GM19043 (cell line): Measurements from ENCODE around the gene KRTAP5-2.
"Not testable (repeated sequence)": the region's sequence is repeated elsewhere in the genome, so short reads cannot be mapped to it uniquely, and the experiment has no call there.

Source experiments
- ATAC-seq: cut with Tn5 transposase; IDR thresholded peaks from one replicate; pipeline ENCODE4 v1.9.1; 2021; ENCODE audit warnings: low read depth; ENCODE audit not compliant: unreplicated experiment

The KRTAP5-2 gene, protein sequence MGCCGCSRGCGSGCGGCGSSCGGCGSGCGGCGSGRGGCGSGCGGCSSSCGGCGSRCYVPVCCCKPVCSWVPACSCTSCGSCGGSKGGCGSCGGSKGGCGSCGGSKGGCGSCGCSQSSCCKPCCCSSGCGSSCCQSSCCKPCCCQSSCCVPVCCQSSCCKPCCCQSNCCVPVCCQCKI

DNA sequence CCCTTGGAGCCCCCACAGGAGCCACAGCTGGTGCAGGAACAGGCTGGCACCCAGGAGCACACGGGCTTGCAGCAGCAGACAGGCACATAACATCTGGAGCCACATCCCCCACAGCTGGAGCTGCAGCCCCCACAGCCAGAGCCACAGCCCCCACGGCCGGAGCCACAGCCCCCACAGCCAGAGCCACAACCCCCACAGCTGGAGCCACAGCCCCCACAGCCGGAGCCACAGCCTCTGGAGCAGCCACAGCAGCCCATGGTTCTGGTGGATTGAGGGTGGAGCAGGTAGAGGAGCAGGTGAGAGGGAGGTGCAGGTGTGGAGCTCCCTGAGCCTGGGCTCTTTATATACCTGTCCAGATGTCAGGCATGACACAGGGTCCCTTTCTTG is at the start of gene KRTAP5-2:
TSS of gene KRTAP5-2 (minus strand) at position 301 of the 387 bp plus-strand sequence. CDS start at position 257, 44 bp downstream.
- ATAC-seq: no peak

DNA sequence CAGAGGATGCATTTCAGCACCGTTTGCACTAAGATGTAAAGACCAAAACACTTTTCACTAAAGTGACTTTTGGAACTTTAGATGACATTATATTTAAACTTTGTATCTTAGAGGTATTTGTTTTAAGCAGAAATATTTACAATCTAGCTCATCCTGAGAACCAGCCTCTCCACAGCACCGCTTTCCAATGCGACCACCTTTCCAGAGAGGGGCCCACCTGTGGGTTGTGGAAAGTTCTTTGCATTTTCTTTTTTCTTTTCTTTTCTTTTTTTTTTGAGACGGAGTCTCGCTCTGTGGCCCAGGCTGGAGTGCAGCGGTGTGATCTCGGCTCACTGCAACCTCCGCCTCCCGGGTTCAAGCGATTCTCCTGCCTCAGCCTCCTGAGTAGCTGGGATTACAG is 48.4 kb upstream of the KRTAP5-2 start:
- ATAC-seq: not testable (repeated sequence)

DNA sequence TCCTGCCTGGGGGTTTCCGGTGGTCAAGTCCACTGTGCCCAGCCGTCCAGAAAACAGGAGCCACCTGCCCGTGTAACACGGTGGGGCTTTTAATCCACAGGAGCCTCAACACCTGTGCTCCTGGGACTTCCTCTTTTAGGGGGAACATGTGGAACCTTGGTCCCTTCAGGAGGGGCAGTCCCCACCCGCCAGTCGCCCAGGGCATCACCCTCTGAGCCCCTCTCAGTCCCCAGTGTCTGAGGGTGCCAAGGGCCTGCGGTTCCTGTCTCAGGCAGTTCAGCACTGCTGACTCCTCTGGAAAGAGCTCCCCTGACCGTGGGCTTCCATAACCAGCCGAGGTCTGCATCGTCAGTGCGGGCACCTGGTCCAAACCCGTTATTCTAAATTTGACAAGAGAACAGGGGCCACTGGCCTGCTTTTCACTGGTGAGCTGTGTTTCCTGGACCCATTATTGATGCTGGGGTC is 47.3 kb upstream of the KRTAP5-2 start:
- ATAC-seq: no peak

DNA sequence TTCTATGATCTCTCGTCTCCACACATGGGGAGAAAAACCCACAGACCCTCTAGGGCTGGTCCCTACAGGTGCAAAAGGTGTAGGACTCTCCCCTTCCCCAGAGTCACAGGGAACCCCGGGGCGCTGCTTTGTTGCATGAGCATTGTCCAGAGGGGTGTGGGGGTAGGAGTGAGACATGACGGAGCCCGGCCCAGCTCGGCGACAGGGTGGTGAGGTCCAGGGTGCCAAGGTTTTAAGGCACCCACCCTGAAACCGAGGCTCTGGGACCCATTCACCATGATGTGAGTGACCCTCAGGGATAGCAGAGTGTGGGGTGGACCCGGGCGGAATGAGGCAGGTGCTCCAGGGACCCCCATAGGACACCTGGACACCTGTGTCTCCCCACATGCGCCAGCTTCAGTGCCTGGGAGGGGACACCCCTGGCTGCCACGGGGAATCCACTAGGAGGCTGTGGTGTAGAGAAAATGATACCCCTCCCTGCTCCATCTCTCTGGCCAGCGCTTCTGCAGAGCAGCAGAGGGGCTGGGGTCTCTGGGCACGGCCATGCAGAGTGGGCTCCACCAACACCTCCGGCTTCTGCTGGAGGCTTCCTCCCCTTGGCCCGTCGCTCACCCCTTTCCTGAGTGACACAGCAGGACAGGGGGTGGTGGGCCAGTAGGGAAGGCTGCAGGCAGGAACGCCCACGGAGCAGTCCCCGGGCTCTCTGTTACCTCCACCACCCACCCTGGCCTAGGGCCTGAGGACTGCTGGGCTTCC is 46.7 kb upstream of the KRTAP5-2 start:
- no peak for ATAC-seq

DNA sequence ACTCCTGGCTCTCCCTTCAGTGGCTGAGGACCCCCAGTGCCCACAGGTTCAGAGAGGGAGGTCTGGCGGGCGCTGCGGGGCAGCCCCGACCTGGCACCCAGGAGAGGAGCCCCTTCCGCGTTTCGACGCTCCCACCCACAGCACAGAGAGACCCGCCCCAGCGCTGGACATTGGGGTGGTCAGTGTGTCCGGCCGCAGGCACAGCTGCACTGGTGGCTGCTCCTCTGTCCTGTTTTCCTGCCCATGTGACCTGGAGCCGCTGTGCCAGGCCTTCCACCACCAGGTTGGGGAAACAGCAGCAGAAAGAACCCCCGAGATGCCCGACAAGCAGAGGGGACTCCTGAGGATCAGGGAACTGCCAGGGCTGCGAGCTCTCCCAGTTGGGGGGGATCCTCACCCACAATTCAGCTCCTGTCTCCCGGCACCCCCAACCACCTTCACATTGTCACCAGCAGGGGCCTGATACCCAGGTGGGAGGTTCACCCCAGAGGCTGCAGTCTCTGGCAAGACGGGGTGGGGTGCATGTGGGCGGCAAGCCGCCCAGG is 45.1 kb upstream of the KRTAP5-2 start:
- ATAC-seq: no peak

DNA sequence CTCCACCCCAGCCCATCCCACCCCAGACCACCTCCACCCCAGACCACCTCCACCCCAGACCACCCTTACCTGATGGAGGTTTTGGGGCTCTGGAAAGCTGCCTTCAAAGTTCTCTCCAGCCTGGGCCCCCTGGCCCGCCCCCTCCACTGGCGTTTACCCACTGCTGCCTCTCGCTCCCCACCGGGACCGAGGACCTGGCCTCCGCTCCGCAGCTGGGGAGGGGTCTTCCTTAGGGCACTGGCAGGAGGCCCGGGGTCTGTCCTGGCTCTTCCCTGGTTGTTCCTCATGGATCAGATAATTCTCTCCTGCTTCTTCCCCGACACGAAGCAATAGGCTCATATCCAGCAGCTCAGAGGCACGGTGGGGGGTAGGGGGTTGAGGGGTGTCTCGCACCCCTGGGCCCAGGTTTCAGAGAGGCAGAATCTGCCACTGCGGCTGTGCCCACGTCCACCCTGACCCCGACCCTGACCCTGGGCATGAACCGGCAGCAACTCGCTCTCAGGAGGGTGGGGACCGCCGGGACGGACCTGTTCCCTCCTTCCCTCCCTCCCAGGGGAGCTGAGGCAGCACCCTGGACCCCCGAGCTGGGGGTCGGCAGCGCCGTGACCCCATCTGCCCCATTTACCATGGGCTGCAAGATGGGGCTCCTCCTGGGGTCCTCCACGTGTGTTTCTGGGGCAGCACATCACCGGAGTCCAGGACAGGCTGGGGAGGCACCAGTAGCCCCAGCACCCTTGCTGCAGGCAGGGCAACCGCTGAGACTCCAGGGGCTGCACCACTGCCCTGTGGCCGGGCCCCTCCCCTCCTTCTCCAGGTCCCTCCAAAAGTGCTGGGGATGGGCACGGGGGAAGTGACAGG is 44.4 kb upstream of the KRTAP5-2 start:
- no peak for ATAC-seq

DNA sequence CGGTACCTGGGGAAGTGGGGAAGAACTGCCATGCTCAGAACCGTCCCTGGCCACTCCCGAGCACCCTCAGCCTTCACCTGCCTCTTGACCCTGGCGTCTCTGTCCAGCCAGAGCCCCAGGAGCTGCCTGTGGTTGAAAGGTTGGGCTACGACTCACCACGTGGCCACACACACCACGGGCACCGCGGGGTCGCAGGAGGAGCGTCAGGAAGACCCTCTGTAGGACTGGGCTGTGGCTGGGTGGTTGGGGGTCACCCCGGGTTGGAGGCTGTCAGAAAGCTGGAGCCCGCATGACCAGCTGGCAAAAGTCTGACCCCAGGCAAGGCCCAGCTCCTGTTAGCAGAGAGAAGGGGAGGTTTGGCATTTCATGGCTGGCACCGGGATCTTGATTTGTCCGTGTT is 43.0 kb upstream of the KRTAP5-2 start:
- ATAC-seq: no peak

DNA sequence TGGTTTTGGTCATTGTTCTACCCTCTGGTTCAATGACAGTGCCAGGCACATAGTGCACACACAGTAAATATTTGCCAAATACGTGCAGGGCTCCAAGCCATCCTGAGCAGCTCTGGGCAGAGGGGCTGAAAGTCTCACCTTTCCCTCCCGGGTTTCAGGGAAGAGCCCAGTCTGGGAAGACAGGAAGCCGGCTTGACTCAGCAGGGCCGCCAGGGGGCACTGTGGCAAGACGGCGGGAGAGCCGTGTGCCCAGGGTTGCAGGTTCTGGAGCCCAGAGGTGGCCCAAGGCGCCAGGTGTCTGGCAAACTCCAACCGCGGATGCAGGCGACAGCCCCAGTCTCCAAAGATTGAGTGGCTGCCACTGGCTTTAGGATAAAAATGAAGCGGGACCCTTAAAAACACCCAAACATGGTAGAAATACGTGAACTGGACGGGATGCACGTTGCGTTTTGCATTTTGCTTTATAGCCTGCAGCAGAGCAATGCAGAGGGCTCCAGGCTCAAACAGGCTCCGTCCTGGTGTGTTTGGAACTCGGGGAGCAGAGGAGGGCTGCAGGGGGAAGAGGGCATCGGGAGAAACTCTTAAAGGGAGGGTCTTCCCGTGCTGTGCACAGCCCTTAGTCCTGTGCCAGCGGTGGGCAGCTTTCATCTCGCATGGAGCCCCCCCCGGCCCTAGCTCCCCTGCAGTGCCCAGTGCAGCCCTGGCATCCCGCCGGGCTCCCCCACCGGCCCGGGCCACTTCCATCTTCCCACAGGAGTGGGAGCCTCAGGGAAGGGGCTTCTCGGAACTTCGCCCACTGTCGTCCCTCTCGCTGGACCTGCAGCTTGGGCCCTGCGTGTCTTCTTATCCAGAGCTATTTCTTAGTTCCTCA is 42.2 kb upstream of the KRTAP5-2 start:
- ATAC-seq: no peak

DNA sequence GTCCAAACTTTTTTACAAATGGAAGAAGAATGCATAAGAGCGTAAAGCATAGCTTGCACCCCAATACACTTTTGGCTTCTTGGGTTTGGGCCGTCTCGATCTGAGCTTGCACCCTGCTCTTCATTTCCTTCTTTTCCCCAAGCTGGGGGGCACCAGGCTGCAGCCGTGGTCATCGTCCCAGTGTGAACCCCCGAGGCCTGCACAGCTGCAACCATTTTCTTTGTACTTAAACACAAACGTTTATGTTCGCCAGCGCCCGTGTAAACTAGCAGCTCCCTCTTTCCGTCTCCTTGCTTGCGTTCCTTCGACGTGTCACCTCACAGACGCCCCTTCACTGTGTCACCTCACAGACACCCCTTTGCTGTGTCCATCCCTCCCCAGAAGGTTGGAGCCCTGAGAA is 41.6 kb upstream of the KRTAP5-2 start:
- ATAC-seq: no peak

DNA sequence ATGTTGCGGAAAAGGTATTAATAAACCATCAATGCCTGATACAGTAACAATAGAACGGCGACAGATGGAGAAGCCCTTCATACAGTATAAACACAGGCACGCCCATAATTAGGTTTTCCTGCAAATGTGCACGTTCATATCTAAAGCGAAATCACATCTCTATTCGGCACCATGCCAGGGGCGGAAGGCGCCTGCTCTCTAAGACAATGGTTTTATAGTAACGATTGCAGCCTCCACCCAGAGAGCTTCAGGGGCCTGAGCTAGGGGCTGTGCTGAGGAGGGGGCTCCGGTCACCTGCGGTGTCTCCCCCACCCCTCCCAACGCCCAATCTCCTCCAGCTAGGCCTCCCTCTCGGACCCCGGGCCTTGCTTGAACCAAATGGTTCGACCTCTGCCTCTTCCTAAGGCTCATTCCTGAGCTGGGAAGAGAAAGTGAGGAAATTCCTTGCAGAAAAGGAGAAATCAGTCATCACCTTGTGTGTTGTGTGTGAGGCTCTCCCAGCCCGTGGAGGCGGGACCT is 41.1 kb upstream of the KRTAP5-2 start:
- ATAC-seq: no peak

DNA sequence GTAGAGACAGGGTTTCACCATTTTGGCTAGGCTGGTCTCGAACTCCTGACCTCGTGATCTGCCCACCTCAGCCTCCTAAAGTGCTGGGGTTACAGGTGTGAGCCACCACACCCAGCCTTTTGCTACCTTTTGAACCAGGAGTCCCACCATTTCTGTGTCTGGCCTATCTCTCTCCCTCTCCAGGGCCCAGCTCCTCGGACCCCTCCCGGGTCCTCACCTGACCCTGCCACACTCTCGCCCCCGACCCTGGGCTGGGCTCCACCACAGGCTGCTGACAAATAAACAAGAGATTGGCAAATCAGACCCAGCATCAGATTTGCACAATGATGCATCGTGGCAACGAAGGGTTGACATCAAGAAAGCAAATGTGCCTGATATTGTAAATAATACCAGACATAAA is 40.2 kb upstream of the KRTAP5-2 start:
- no peak for ATAC-seq

DNA sequence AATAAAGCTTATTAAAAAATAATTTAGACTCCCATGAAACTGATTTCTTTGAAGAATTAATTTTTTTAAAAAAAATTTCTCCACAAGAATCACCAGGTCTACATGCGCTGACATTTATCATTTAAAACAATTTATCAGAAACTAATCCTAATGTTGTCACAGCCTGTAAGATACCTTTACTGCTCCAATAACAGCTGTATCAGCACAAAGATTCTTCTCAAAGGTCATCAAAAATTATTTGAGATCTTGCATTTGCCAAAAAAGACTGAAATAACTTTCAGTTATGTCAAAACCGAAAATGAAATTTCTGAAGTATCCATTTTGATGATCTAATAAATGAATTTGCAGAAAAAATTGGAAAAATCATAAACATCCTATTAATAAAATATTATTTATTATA is 39.5 kb upstream of the KRTAP5-2 start:
- ATAC-seq: no peak

DNA sequence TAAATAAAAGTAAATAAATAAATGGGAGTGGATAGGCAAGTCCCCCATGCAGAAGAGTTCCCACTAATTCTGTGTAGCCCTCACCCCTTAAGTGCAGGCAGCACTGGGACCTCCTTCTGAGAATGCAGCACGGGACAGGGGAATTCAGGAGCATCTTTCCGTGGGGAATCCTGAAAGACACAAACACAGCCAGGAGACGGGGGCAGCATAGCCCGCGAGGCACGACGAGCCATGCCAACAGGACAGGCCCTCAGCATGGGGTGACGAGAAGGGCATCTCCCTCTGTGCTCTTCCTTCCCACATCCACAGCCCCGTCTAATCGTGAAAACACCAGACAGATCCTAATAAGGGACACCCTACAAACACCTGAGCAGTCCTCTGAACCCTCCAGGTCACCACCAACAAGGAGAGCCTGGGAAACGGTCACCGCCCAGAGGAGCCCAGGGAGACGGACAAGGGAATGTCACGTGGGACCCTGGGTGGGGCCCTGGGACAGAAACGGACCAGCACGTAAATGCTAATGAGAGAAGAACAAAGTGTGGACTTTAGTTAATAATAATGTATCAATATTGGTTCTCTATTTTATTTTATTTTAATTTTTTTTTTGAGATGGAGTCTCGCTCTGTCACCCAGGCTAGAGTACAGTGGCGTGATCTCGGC is 38.3 kb upstream of the KRTAP5-2 start:
- ATAC-seq: no peak

DNA sequence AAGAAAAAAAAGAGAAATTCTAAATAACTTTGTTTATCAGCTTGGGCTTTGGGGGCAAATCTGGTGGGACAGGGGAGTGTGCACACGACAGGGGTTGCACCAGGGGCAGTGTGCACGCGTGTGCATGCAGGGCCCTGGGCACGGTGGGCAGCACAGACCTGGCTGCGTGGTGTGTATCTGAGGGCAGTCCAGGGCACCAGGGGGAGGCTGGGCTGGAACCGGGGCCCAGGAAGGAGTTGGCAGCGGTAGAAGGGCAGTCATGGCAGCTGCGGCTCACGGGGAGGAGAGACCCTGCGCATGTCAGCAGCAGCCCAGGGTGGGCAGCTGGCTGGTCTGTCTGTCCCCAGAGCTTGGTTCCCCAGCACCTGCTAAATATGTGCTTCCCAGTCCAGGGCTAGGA is 35.8 kb upstream of the KRTAP5-2 start:
- no peak for ATAC-seq

DNA sequence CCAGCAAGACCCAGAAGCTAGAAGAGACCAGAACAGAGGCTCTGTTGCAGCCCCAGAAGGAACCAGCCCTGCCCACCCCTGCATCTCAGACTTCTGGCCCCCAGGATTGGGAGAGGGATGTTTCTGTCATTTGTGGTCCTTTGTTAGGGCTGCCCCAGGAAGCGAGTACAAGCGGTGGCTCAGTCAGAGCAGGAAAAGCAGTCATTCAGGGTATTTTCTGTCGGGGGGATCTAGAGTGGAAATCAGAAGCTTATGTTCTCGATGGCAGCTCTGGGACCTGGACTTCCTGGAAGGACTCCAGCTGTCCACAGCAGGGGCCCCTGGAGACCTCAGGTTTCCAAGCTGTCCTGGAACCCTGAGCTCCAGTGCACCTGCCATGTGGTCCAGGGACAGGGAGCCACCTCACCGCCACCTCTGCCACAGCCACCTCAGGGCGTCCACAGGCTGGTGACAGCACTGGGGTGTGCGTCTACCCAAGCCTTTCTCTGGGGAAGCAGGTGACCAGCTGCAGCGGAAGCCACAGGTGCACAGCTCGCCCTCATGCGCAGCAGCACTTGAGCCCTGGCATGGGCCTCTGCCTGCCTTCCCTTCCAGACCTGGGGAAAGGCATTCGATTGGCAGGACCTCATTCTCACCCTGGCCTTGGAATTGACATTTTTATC is 34.1 kb upstream of the KRTAP5-2 start:
- ATAC-seq: no peak

DNA sequence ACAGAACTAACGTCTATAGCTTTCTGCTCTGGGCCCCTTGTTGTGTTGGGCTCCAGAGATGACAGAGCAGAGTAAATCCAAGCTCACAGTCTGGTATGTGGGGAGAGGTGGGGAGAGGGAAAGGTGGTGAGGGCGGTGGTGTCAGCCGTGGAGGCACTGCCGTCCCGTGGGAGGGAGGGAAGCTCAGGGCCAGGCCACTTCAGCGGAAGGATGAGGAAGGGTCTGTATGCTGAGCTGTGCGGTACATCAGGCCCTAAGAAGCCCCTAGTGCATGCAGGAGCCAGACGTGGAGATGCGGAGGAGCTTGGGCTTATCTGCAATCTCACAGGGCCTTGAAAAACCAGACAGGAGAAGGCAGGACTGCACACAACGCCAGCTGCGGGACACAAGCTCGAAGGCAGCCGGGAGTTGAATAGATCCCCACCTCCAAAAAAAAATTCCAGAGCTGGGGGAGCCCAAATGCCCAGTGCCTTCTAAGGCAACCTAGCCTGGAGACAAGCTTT is 33.0 kb upstream of the KRTAP5-2 start:
- no peak for ATAC-seq

DNA sequence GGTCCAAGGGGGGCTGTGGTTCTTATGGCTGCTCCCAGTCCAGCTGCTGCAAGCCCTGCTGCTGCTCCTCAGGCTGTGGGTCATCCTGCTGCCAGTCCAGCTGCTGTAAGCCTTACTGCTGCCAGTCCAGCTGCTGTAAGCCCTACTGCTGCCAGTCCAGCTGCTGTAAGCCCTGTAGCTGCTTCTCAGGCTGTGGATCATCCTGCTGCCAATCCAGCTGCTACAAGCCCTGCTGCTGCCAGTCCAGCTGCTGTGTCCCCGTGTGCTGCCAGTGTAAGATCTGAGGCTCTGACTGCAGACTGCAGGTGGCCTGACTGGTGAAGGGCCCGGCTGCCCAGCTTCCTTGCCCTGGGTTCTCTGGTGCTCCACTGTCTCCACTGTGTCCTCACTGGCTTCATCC is 32.2 kb upstream of the KRTAP5-2 start:
- ATAC-seq: no peak

DNA sequence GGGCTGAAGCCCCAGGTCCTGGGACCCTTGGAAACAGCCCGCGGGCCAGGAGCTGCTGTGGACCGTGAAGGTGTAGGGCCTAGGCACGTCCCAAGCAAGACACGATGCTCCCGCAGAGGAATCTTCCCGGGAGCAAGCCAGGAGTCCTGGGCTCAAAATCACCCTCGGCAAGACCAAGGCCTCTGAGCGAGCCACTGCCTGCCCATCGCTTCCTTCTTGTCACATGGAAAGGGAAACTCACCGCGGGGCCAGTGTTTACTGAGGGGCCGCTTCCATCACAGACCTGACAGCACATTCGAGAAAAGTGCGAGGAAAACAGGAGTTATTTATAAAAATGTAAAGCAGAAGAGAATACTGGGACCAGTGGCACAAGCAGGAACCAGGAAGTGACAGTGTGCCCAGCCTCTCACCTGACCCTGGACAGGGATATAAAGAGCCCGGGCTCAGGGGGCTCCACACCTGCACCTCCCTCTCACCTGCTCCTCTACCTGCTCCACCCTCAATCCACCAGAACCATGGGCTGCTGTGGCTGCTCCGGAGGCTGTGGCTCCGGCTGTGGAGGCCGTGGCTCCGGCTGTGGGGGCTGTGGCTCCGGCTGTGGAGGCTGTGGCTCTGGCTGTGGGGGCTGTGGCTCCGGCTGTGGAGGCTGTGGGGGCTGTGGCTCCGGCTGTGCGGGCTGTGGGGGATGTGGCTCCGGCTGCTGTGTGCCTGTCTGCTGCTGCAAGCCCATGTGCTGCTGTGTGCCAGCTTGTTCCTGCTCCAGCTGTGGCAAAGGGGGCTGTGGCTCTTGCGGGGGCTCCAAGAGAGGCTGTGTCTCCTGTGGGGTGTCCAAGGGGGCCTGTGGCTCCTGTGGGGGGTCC is 31.5 kb upstream of the KRTAP5-2 start, which contains the start of gene KRTAP5-5:
TSS of gene KRTAP5-5 (plus strand) at position 450 of the 860 bp plus-strand sequence. CDS start at position 516, 66 bp downstream.
- no peak for ATAC-seq
